NCI-H2029 (cell line): ENCODE measurements around the gene RBMS1.

Source experiments
- DNase-seq: peaks from one replicate; lab custom pipeline; 2025; lab: John Stamatoyannopoulos, UW

The RBMS1 gene, protein sequence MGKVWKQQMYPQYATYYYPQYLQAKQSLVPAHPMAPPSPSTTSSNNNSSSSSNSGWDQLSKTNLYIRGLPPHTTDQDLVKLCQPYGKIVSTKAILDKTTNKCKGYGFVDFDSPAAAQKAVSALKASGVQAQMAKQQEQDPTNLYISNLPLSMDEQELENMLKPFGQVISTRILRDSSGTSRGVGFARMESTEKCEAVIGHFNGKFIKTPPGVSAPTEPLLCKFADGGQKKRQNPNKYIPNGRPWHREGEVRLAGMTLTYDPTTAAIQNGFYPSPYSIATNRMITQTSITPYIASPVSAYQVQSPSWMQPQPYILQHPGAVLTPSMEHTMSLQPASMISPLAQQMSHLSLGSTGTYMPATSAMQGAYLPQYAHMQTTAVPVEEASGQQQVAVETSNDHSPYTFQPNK

DNA sequence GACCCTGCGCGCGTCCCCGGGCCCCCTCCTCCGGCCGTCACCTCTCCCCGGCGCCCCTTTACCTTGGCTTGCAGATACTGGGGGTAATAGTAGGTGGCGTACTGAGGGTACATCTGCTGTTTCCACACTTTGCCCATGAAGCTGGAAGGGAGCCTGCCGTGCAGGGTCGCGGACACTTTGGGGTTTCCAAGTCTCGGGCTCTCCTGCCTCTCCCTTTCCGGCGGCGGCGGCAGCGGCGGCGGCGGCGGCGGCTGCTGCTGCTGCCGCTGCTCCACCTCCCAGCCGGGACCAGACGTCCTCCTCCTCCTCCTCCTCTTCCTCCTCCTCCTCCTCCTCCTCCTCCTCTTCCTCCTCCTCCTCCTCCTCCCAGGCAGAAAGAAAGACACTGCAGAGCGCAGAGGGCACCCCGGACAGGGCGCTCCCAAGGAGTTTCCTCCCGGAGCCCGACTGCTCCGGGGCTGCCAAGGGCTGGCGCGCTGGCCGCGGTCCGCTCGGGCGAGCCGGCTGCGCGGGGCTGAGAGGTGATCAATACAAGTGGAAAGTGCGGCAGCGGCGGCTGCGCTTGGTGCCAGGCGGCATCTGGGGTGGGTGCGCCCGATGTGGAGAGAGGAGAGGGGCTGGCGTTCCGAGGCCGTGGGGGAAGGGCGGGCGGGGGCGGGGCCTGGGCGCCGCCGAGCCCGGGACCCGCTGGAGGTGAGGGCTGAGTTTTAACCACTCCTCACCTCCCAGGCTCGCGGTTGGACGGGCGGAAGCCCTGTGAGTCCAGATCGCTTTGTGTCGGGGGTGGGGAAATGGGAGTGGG lies at the start of gene RBMS1:
Gene RBMS1, minus strand, starts transcription at position 581 of the 802 bp plus-strand sequence. Its CDS starts 444 bp downstream, at position 137.
- DNase-seq: peak; percentile 14

DNA sequence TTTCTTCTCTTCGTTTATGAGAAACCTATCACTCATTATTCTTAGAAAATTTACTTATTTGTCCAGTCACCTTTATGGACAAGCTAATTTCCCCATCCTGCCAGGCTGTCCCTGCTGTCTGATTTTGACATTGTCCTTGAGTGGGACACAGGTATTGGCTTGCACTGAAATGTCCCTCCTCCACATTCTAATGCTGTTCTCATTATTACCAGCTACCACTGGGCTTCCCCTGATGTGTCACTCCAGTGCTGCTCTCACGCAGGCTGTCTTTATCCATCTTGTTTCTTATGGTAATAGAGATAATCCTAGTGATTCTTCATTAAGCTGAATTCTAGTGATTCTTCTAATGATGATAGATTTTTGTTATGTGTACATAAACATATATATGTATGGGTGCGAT lies 48.1 kb upstream of the RBMS1 start:
- no peak for DNase-seq

DNA sequence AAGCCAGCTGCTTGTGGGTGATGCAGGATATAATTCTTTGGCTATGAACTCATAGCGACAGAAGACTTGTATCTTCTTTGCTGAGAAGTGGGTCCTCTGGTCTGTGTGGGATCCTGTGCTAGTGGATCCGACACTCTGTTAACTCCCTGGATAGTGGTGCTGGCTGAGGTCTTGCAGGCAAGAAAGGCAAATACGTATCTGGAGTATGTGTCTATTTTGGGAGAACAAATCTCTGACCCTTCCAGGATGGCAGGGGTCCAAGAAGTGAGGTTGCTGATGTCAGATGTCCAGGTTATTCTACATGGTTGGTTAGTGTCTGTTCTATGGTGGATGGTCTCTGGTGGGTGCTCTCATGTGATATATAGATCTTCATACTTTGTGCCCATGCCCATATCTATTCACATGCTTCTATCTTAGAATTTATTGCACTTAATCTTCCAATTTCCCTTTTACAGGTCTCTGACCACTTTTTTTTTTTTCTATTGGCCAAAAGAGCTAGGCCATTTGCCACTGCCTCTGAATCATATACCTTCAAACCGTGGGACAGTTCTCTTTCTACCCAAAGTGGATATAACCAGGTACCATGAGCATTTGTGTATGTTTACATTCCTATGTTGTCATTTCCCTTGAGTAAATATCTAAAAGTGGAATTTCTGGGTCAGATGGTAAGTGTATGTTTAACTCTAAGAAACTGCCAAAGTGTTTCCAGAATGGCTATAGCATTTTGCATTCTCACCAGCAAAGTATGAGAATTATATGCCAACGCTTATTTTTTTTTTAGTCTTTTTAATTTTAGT lies 45.1 kb upstream of the RBMS1 start:
- DNase-seq: no peak

DNA sequence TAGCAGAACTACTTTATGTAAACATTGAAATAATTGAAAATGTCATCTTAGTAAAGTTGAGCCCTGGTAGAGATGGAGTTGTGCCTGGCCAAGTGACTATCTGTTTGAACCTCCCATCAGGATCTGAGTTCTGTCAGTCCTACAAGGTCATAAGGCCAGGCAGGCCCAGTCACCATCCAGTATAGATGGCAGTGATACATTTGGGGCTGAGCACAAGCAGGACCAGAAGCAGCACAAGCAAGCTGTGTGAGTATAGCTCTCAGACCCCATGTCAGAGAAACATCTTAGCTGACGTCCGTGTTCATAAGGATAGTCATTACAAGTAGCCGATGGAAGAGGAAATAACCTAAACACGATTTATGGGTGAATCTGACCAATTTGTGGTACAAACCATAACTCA lies 44.5 kb upstream of the RBMS1 start:
- no peak for DNase-seq

DNA sequence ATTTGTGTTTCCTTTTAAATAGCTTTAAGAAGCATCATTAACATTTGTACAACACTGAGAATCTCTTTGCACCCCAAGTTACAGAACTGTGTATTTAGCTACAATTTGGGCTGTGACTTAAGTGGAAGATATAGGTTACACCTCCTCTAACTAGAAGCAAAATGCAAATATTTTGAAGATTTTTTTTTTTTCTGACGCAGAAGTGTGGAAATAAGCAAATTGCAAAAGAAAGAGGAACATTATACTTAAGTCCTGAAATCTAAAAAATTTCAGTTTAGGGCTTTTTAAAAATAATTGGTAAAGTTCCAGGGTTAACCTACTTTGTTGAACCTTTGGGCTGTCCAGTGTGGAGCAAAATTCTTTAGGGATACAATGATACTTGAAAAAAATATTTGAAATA lies 41.4 kb upstream of the RBMS1 start:
- DNase-seq: no peak

DNA sequence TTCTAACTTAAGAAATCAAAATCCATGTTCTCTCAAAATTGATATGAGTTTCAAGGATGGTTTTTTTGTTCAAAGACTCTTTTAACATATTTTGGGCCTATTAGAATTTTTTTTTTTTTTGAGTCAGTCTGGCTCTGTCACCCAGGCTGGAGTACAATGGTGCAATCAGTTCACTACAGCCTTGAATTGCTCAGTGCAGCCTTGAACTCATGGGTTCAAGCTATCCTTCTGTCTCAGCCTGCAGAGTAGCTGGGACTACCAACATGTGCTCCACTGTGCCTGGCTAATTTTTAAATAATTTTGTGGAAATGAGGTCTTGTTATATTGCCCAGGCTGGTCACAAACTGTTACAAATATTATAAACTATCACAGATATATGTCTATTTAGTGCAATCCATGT lies 40.6 kb upstream of the RBMS1 start:
- DNase-seq: no peak

DNA sequence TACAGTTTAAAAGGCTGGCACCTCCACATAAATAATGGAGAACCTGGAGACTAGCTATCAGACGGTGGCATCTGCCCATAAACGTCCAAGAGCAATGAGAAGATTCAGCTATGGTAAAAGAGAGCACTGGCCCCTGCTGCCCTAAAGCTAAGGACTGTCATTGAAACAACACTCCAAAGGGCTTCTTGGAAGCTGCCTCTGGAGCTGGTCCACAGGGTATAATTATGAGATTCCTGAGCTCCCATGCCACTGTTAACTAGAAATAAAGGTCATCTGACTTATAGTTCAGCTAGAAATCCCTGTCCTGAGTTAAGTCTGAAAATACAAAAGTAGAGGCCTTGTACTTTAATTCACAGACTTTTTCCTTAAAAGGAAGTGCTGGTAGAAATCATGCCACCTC lies 39.9 kb upstream of the RBMS1 start:
- no peak for DNase-seq

DNA sequence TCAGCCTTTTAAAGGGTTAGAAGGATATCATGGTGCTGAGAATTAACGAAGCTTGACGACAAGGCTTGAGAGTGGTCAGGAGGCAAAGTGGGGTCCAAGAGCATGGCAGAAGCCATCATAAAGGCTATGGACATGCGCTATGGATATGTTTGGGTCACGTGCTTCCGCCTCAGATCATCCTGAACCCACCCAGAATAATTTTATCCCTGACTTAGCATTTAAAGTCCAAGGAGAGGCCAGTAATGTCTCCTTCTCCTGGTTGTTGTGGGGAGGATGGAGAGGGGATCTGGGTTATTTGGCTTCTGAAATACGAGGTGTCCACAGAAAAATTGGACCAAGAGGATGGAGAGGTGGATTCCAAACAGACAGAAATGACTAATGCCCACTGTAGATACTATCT lies 38.8 kb upstream of the RBMS1 start:
- no peak for DNase-seq

DNA sequence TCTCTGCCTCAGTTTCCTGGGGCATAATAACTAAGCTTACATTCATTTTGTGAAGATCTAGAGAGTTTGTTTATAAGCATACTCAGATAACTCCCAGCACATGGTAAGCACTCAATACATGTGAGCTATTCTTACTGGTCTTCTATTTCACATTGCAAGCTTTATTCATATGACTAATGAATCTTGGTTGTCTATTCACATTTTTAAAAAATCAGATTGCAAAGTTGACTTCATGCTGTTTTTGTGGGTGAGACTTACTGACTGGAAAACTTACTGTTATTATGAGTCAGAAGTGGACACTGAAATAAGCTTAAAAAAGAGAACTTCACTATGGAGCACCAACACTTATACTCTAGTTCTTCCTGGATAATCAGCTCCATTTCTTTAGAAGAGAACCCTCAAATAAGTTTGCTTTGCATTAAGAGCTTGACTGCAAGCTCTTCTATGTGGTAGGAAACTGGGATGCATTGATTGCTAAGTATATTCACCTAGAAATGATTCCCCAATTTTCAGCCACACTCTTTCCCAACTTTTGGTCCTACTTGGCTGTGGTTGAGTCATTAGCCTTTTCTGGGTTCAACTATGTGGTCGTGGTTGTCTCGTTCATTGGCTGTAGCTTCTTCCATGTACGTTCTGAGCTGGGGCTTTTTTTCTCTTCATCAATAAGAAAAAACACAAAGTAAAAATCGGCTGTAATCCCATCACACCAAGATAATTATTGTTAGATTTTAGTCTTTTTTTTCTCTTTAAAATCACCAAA lies 29.5 kb upstream of the RBMS1 start:
- no peak for DNase-seq

DNA sequence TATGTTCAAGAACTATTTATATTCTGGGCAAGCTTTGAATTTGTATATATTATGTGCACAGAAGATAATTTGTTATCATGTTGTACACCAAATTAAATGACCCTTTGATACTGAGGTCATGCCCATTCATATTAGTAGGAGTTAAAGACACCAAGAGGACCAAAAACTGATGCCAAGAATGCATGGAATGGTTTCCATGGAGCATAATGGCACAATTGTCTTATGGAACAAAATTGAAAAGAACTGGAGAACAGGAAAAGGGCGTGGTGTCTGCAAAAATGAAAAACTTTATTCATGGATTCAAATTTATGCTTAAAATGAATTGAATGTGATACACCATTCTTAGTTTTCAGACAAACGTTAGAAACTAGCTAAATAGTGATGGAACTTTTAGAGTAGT lies 24.1 kb upstream of the RBMS1 start:
- DNase-seq: no peak

DNA sequence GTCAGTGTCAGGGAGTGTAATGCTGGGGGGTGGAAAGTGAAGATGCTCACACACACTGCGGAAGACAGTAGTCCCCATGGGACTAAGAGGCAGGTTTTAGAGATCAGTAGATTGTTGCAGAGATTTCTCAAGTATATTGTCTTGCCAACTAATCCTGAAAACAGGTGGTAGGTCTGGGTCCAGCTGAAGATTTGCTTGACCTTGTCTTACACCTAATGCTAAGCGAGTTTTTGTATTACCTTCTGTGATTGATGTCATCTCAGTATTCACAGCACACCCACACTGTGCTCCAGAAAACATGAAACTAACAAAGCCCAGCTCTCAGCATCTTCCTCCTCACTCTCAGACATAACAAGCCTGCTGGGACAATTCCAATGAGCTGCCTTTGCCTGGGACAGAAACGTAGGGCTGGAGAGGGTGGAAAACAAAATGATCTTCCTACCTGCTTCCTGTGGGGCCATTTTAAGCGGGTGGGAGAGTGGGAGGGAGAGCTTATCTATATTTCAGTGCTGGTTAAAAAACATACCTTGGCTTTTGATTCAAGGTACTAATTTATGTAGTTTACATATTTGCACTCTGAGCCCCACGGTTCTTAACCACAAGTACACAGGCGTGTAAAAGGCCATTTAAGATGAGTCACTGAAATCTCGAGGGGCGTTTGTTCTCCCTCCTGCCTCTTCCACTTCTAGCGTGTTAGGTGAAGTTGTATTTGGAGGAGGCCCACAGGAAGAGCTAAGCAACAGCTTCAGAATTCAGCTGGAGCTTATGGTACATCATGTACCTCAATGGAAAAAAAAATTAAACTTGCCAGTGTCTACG lies 23.1 kb upstream of the RBMS1 start:
- DNase-seq: no peak

DNA sequence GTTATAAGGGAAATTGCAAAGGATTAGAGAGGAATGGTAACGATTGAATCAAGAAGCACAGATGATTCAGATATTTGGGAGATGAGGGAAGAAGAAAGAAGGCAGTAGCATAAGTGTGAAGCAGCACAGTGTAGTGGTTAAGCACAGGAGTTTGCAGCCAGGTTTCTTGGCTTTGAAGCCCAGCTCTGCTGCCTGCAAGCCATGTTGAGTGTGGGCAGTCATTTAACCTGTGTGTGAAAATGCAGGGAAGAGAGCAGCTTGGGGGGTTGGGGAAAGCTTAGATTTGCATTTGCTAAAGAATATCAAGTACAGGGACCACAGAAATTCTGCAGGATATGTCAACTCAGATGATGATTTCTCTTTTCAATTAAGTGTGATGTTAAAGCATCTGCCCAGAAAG lies 21.5 kb upstream of the RBMS1 start:
- DNase-seq: no peak

DNA sequence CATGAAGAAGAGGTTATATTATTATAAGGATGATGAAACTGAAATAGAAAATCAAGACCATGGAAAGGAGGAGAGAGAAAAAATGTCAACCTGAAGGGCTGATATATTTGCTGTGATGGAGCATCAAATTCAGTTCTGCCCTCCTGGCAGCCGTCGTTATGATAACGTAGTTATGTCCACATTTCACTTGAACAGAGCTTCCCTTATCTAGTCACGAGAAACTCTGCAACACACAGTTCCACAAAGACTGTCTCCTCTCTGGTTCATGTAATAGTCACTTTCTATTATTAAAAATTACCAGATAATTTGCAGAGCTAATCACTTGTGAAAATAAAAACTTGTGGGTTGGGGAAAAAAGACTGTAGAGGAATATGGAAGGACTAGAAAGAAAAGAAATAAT lies 19.5 kb upstream of the RBMS1 start:
- DNase-seq: no peak

DNA sequence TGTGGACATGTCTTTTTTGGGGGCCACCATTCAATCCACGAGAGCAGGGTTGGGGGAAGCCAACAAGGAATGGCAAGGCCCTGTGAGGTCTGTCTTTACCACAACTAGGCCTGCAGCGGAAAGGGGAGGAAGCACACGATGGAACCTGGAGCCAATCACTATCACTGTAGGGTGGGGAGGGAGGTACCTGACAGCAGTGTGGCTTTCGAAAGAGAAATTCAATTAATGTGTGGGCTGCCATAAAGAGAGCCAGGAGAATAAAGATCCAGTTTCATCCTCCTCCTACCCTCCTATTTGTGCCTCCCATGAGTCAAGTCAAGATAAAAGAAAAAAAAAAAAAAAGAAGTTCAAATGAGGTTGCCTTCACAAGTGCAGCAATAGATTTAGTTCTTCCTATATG lies 18.9 kb upstream of the RBMS1 start:
- no peak for DNase-seq

DNA sequence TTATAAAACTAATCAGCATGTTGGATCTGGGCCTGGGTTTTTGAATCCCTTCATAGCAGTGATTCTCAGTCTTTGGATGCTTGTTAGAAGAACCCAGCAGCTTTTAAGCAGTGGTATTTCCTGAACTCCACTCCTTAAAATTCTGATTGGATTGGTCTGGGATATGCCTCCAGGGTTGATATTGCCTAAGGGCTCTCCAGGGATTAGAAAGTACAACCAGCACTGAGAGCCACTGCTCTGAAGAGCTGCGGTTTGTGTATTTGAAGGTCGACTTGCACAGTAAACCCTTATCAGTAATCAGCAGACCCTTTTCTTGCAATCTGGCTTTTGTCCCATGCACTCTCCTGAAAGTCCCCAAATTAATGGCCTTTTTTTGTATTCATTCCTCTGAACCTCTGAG lies 17.0 kb upstream of the RBMS1 start:
- no peak for DNase-seq

DNA sequence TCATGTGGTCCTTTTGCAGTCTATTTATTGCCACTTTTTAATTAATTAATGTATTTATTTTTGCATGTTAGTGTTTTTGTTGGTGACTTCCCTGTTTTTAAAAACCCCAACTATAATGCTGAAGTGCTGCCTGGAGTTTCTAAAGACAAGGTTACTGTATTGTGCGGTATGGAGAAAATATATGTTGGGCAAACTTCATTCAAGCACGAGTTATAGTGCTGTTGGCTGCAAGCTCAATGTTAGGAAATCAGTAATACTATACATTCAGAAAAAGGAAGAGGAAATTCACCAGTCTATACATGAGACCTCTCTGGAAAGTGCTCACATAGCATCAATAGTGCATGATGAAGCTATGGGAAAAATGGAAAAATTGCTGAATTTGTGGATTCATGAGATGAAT lies 15.4 kb upstream of the RBMS1 start:
- DNase-seq: no peak

DNA sequence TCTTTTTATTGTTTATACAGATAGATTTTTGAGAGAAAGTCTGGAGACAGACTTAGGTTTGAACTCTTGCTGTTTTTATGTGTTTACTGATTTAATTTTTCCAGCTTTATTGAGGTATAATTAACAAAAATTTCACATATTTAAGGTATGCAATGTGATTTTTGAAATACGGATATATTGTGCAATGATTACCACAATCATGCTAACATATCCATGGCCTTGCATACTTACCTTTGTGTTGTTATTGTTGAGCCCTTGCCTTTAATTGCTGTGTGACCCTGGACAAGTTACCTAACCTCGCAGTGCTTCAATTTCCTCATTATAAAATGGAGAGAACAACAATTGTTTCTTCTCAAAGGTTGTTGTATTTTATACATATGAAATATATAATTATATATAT lies 13.9 kb upstream of the RBMS1 start:
- no peak for DNase-seq

DNA sequence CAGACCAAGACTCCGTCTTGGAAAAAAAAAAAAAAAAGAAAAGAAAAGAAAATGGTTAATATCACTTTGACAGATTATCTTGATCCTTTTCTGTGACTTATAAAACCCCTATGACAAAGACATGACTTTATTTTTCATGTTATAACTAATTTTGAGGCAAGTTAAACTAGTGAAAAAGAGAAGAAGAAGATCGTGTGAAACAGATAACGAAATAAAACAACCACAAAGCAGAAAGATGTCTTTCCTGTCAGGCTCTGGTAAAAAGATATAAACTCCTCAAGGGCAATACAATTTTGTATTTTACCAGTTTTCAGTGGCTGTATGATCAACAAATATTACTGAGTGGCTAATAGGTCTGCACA lies 13.4 kb upstream of the RBMS1 start:
- no peak for DNase-seq

DNA sequence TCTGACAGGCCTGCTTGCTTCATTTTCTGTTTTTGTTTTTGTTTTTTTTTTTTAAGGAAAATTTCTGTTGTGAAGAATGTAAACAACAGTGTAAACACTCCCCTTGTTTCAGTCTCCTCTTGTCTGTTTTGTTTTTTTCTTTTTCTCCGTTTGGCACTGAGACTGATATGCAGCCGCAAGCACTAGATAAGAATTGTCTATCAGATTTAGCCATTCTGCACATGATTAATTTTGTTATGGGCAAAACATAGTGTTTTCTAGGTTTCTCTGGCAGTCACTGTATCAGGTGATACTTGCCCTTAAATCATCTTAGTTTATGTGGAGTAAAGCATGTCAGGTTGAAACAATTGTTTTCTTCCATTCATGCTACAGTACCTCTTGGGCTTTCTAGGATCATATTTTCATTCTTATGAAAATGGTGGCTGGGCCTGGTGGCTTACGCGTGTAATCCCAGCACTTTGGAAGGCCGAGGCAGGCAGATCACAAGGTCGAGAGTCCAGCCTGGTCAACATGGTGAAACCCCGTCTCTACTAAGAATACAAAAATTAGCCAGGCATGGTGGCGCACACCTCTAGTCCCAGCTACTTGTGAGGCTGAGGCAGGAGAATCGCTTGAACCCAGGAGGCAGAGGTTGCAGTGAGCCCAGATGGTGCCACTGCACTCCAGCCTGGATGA lies 12.9 kb upstream of the RBMS1 start:
- DNase-seq: no peak

DNA sequence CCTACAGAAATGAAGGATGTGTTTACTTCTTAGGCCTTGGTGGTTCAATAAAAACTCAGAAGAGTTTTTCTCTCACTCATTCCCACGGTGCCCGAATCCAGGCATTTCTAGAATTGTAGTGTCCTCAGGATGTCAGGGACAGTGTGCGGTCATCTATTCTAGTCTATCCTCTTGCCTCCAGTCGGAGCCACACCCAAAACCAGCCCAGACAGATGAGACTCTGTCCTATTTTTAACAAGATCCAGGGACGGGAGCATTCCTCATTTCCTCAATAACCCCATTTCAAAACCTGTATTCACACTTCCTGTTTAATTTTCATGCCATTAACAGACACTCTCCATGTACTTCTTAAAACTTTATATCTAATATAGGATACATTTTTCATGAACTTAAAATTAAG lies 11.6 kb upstream of the RBMS1 start:
- no peak for DNase-seq

DNA sequence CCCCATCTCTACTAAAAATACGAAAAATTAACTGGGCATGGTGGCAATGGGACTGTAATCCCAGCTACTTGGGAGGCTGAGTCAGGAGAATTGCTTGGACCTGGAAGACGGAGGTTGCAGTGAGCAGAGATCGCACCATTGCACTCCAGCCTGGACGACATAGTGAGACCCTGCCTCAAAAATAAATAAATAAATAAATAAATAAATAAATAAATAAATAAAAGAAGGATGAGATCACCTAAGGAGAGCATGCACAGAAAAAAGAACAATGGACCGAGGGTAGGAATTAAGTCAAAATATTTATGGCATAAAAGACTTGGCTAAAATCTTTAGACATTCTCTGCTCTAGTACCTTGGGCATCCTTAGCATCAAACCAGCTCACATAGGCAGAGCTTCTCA lies 8.9 kb upstream of the RBMS1 start:
- no peak for DNase-seq
